ENCODE data around the gene CHDH.

CHDH gene, protein sequence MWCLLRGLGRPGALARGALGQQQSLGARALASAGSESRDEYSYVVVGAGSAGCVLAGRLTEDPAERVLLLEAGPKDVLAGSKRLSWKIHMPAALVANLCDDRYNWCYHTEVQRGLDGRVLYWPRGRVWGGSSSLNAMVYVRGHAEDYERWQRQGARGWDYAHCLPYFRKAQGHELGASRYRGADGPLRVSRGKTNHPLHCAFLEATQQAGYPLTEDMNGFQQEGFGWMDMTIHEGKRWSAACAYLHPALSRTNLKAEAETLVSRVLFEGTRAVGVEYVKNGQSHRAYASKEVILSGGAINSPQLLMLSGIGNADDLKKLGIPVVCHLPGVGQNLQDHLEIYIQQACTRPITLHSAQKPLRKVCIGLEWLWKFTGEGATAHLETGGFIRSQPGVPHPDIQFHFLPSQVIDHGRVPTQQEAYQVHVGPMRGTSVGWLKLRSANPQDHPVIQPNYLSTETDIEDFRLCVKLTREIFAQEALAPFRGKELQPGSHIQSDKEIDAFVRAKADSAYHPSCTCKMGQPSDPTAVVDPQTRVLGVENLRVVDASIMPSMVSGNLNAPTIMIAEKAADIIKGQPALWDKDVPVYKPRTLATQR

GRCh38 chr3:53846134-53846850 is at the start of gene CHDH, which contains the start of gene IL17RB:
CHDH (minus strand) TSS chr3:53846419; CDS start chr3:53824008, 22,411 bp downstream.
IL17RB (plus strand) TSS chr3:53846568; CDS start chr3:53846589, 21 bp downstream.
- DNase-seq (ENCODE audit: low read depth) = no peak

DNA sequence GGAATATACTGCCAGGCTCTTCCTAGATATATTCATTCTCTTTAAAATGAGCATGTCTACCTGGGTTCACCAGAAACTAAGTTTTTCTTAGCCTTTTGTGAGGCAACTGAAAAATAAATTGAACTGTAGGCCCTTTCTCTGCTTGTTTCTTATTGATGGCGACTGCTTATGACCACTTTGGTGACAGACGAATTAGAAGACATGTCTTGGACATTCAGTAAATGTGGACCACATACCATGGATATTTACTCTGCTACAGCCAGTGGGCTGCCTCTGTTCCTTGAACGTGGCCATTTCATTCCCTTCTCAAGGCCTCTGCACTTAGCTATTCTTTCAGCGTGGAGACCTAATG is 46.0 kb upstream of the CHDH start:
- no peak for DNase-seq (ENCODE audit: low read depth)

DNA sequence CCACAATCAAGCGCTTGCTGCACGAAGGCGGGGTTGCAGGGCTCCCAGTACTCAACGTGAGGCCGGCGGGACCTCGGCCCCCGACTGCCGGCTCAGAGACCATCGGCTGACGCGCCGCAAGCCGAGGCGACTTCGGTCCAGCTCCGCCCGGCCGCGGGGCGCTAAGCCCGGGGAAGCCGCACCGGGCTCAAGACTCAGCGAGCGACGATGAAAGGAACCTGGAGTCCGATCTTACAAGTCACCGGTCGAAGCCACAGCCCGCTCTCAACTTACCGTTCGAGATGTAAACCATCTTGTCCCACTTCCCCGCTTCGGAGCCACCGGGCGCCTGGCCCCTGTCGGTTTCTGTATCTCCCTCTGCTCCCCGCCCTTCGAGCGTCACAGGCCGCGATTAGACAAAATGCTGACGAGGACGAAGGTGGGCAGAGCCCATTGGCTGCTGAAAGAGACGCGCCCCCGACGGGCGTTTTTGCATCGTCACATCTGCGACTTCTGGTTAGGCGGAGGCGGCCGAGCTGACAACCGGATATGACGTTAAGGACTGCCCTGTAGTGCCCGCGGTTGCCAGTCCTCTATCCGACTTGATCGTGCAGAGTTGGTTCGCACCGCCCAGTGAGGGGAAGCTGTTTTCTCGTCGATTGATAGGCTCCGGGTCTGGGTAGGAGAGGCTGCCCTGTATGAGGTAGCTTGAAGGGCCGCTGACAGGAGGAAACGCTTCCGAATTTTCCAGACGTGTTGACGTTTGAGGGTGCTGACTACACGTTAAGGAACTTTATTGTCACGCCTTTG is 45.5 kb upstream of the CHDH start, which contains the start of gene SELENOK:
Gene SELENOK (minus strand): TSS at position 363 of the 789 bp plus-strand sequence.
- peak; percentile 94 for DNase-seq (ENCODE audit: low read depth)

DNA sequence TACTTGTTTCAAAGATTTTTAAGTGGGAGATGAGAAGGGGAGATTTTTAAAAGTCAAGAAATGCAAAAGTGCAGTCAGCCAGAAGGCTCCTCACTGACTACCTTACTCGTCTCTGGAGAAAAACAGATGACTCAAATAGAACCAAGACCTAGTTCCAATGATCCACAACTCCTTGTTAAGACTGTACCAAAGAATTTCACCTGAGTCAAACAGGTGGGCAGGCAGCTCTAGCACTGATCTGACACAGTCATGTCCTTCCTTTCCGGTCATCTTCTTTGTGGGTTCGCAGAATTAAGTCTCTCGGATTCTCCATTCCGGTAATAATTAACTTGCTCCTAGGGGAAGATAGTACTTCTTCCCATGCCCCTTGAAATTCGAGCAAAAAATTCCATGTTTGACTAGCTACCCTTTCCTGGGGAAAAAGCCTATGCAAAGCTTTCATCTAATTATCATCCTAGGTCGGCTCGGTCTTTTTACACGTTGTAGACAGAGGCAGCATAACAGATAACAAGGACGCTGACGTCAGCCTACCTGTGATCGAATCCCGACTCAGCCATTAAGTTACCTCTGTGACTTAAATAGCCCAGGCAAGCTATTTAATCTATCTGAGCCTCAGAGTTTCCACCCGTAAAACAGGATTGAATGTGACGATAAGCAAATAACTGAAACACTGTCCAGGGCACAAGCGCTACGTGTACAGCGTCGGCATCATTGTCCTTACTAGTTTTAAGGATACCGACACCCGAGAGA is 44.7 kb upstream of the CHDH start:
- DNase-seq (ENCODE audit: low read depth) = no peak

GRCh38 chr3:53888232-53888631 is 42.0 kb upstream of the CHDH start:
- DNase-seq (ENCODE audit: low read depth) = no peak

DNA sequence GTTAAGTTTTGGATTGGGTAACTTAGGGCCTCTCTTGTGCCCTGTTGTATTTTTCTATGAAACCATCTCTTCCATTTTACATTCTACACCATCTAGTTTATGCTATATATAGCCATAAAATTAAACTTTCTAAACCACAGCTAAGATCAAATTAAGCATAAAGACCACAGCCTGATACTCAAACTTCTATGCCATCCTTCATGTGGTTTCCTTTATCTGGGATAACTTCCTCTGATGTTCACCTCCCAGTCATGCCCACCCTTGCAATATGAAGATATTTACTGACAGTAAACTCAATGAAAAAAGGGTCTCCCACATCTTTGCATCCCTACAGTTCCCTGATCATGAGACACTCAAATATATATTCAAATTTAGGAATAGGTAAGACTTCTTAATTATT is 41.2 kb upstream of the CHDH start:
- no peak for DNase-seq (ENCODE audit: low read depth)

- no peak for DNase-seq (ENCODE audit: low read depth)
These were observed 39.0 kb upstream of the CHDH start for GRCh38 chr3:53885239-53885638.

GRCh38 chr3:53884623-53885022 is 38.4 kb upstream of the CHDH start:
- no peak for DNase-seq (ENCODE audit: low read depth)

GRCh38 chr3:53883008-53883407 is 36.8 kb upstream of the CHDH start:
- DNase-seq (ENCODE audit: low read depth) = no peak

DNA sequence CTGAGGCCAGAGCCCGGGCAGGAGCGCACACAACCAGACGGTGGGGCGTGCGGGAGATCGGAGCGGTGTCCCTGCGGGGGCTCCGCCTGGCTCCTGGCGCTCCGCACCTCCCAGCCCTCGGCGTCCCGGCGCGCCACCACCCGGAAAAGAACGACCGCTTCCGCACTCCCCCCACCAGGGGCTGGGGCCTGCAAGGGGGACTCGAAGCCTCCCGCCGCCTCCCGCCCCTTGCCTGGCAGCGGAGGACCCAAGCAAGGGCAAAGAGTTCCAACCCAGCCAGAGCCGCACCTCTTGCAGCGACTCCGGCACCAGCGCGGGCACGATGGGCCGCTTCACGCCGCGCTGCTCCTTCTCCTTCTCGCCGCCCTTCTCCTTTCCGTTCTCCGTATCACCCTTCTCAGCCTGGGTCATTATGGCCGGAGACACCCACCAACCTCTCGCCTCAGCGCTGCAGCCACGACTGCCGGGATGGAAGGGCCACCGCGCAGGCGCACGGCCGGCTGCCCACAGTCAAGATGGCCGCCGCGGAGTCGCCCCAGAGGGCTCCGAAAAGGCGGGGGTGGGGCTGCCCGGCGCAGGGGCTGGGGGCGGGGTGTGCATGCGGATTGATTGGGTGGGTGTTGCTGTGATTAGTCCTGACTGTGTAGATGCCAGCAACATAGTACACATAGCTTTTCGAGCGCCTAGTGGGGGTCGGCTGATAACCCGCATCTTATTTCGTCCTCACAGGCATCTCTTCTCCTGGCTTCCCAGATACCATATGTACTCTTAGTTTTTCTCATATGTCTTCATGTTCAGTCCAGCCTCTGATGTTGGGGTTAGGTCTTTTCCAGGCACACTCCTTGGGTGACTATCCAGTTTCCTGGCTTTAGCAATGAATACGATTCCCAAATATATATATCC is 35.7 kb upstream of the CHDH start, which contains the start of gene ACTR8:
Gene ACTR8 (minus strand): TSS at position 462 of the 903 bp plus-strand sequence. CDS start 51 bp downstream, at position 411.
- DNase-seq (ENCODE audit: low read depth) = peak; percentile 81

GRCh38 chr3:53880396-53881345 is 34.5 kb upstream of the CHDH start:
- DNase-seq (ENCODE audit: low read depth) = no peak

- no peak for DNase-seq (ENCODE audit: low read depth)
These were observed 19.7 kb upstream of the CHDH start for GRCh38 chr3:53865732-53866499.

- no peak for DNase-seq (ENCODE audit: low read depth)
These were observed 16.9 kb upstream of the CHDH start for GRCh38 chr3:53863145-53863544.

- no peak for DNase-seq (ENCODE audit: low read depth)
These were observed 16.0 kb upstream of the CHDH start for GRCh38 chr3:53862241-53862640.

- no peak for DNase-seq (ENCODE audit: low read depth)
These were observed 14.0 kb upstream of the CHDH start for GRCh38 chr3:53860196-53860595.

- no peak for DNase-seq (ENCODE audit: low read depth)
These were observed 13.0 kb upstream of the CHDH start for GRCh38 chr3:53859178-53859577.

DNA sequence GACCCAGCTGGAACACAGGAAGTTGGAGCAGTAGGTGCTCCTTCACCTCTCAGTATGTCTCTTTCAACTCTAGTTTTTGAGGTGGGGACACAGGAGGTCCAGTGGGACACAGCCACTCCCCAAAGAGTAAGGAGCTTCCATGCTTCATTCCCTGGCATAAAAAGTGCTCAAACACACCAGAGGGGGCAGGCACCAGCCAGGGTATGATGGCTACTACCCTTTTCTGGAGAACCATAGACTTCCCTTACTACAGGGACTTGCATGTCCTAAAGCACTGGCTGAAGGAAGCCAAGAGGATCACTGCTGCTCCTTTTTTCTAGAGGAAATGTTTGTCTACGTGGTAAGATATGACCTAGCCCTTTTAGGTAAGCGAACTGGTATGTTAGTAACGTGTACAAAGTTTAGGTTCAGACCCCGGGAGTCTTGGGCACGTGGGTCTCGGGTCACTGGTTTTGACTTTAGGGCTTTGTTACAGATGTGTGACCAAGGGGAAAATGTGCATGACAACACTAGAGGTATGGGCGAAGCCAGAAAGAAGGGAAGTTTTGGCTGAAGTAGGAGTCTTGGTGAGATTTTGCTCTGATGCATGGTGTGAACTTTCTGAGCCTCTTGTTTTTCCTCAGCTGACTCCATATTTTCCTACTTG is 12.0 kb upstream of the CHDH start:
- no peak for DNase-seq (ENCODE audit: low read depth)

DNA sequence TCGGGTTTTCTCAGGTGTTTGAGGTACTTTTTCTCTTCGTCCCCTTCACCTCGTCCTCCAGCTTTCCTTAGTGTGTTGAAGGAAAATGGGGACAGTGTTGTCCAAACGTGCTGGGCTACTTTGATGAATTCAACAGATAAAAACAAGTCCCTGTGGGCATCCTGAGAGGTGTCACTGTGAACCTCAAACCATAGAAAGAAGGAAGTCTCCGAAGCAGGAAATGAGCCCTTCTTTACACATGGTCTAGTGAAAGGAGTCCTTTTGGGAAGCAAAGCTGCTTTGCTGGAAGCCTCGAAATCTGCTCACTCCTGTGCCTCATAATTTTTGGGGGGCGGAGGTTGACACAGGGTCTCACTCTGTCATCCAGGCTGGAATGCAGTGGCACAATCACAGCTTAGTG is 10.7 kb upstream of the CHDH start:
- no peak for DNase-seq (ENCODE audit: low read depth)

Data from stimulated activated CD8-positive, alpha-beta memory T cell treated with anti-CD3 and anti-CD28 coated beads, Interleukin-4, amount 100 ng/mL, for 24 hours (primary cell).